ENCODE data around the gene LPAR5.

Gene LPAR5

DNA sequence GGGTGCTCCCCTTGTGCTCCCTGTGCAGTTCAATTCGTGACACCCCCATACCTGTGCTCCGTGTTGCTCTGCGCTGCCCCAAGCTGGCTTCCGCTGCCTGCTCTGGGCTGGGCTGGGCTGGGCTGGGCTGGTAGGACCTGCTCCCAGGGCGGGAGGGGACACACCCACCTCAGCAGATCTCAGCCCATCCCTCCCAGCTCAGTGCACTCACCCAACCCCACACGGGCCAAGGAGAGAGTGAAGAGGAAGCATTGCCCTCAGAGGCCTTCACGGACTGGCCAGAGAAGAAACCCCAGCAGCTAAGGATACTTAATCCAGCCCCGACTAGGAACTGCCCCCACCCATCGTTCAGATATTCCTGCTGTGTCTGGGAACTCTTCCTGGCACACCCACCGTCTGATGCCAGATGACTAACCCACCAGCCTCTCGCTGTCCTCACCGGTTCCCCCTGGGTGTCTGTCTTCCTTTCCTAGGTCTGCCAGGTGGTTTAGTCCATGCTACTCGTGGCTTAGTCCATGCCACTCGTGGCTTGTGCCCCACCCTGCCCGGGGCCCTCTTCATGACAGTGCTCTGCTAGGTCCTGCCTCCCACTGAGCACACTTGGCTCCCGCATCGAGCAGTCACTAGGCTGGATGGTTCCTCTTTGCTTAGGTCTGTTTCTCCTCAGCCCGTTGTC is at the start of gene LPAR5:
Gene LPAR5 (minus strand): TSS at position 104 of the 676 bp plus-strand sequence. CDS start 14,711 bp downstream, outside the sequence.
- DNase-seq (ENCODE audit: low read depth in 2 of 2) = no peak

DNA sequence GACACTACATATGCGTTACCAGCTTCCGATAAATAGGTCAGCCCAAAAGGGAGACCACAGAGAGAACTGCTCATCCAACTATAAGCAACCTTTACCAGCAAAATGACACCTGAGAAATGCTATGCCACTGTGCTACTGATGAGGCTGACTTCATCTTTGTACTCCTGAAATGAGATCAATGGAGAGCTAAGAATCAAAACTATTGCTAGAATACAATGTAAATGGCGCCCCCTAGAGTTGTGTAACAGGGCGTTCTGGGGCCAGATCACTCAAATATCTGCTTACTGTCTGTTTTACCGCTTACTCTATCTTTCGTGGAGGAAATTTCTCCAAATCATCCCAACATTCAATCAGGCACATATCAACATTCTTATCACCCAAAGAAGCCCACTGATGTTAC is 48.9 kb upstream of the LPAR5 start:
- peak in 1 of 2 donors; percentile 30 for DNase-seq (ENCODE audit: low read depth in 2 of 2)

GRCh38 chr12:6676962-6677361 is 41.2 kb upstream of the LPAR5 start:
- no peak for DNase-seq (ENCODE audit: low read depth in 2 of 2)

GRCh38 chr12:6672143-6672542 is 36.4 kb upstream of the LPAR5 start:
- DNase-seq (ENCODE audit: low read depth in 2 of 2) = no peak

DNA sequence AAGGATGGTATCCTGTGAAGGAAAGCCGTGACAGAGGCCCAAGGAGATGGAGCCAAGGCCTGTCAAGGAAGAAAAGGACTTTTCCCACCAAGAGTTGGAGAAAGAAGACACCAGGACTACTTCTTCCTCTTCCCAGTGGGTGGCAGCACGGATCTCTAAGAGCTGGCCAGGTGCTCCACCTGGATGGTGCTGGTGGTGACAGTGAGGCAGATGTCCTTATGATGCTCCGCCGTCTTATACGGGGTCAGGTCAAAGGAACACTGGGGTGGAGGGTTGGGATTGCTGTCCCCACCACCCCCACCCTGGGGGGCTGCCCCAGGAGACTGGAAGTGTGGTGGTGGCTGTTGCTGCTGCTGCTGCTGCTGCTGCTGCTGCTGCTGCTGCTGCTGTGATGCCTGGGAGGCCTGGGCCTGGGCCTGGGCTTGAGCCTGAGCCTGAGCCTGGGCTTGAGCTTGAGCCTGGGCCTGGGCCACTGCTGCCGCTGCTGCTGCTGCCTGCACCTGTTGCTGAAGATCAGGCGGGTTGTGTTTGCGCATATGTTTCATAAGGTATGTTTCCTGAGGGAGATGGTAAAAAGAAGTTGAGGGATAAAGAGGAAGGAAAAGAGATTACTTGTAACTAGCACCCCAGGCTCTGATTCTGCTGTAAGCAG is 31.9 kb upstream of the LPAR5 start:
- no peak for DNase-seq (ENCODE audit: low read depth in 2 of 2)

DNA sequence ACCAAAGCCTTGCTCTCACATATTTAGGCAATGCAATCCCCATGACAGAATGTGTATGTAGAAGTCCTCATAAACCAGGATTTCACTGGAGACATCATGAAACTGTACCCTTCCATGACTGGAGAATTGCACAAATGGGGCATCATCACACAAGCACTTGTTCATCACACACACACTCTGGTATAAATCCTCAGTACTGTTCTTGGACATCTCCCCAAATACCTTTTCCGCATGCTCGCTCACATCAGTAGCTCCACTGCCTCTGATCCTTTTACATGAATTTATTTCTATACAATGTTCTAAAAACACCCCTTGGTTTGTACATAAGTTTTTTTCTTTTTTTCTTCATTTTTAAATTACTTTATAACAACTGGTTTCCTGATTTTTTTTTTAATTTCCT is 30.5 kb upstream of the LPAR5 start:
- DNase-seq (ENCODE audit: low read depth in 2 of 2) = no peak

- no peak for DNase-seq (ENCODE audit: low read depth in 2 of 2)
These were observed 29.1 kb upstream of the LPAR5 start for GRCh38 chr12:6664902-6665301.

GRCh38 chr12:6662906-6663742 is 27.4 kb upstream of the LPAR5 start, which contains the start of gene ING4:
TSS of gene ING4 (minus strand) at chr12:6663119. CDS start at chr12:6663101, 18 bp downstream.
- peak; percentile 87 to 93 for DNase-seq (ENCODE audit: low read depth in 2 of 2)

DNA sequence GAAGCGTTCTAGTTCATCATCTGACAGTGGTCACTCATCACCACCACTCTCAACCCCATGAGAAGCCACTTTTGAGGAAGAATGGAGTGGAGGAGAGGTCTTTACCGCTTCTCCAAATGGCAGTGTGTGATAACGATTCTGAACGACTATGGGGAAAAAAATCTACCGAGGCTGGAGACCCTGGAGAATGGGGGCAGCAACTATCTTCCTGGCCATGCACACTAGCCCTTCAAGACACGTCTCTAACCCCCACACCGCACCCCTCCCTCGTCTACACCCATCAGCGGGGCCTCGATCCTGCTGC is 26.8 kb upstream of the LPAR5 start:
- DNase-seq (ENCODE audit: low read depth in 2 of 2) = no peak

DNA sequence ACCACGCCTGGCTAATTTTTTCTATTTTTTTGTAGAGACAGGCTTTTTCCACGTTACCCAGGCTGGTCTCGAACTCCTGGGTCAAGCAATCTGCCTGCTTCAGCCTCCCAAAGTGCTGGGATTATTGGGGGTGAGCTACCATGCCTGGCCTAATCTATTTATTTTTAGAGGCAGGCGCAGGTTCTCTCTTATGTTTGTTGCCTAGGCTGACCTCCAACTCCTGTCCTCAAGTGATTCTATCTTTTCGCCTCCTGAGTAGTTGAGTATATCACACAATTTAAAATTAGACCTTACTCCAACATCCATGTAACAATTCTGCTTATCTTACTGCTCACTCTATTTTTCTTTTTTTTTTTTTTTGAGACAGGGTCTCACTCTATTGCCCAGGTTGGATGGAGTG is 18.2 kb upstream of the LPAR5 start:
- no peak for DNase-seq (ENCODE audit: low read depth in 2 of 2)

DNA sequence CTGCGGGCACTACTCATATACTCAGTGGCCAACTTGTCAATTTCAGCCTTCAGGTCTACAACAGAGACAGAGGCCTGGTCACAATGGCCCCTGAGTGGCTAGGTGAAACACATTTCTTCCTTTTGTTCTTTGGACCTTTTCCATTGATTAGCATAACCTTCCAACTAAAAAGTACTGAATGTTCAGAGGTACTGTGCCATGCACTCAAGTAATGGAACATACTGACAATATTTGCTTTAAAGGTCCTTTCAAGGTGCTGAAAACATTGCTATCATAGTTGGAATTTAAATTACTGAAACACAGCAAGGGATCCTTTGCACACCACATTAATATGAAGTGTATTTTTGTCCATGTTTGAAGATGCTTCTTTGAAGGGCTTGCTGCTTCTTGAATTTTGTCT is 17.6 kb upstream of the LPAR5 start:
- DNase-seq (ENCODE audit: low read depth in 2 of 2) = no peak

DNA sequence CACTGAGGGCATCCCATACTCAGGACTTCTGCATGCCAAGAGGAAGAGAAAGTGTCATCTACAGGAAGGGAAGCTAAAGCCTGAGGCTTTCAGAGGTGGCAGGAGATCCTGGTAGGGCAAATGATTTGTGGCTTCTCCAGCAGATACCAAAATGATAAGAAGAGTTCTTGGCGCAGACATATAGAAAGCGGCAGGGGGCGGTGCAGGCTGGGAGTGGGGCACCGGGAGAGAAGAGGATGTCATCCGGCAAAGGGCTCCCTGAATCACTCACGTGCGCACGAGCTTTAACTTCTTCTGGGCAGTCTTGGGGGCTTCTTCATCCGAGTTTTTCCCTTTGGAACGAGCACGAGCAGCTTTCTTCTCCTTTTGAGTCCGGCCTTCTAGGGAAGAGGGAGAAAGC is 16.6 kb upstream of the LPAR5 start:
- no peak for DNase-seq (ENCODE audit: low read depth in 2 of 2)

DNA sequence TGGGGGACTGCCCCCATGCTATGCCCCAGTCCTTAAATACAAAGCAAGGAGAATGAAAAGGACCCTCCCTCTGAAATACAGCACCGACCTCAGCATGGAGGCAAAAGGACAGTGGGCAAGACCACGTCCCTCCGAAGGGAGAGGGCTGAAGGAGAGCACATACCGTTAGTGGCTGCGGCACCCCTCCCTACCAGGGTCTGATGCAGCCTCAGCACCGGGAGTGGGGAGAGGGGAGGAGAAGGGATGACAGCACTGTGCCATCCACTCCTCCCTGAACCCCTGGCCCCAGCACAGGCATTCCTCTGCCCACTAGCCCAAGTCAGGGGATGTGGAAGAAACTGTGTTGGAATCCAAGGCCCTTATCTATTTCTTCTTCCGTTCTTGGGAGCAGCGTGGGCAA is 15.1 kb upstream of the LPAR5 start:
- no peak for DNase-seq (ENCODE audit: low read depth in 2 of 2)

DNA sequence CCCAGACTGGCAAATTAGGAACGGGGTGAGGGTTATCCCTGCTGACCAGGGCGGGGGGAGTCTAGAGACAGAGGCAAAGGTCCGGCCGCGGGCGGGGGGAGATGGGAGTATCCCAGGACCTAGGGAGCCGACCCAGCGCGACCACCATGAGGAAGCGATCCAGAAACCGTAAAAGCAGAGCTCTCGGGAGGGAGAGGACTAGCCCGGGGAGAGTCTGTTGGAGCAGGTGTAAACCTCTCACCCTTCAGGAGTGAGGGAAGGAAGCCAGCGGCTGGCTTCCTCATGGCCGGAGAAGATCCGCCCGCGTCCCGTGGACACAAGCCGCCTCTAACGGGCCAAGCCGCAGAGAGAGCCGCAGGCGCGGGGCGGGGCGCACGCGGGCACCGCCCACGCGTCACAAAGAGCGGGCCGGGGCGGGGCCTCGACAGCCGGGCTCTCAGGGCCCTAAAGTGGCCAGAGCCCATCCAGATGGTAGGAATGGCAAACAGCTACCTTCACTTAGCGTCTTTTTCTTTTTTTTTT is 11.4 kb upstream of the LPAR5 start, which contains the start of gene ACRBP:
Gene ACRBP (minus strand): TSS at position 350 of the 522 bp plus-strand sequence. CDS start 66 bp downstream, at position 284.
- DNase-seq (ENCODE audit: low read depth in 2 of 2) = peak in 1 of 2 donors; percentile 20

- no peak for DNase-seq (ENCODE audit: low read depth in 2 of 2)
These were observed 10.7 kb upstream of the LPAR5 start for GRCh38 chr12:6646276-6647082.

GRCh38 chr12:6644903-6645302 is 9.1 kb upstream of the LPAR5 start:
- no peak for DNase-seq (ENCODE audit: low read depth in 2 of 2)

DNA sequence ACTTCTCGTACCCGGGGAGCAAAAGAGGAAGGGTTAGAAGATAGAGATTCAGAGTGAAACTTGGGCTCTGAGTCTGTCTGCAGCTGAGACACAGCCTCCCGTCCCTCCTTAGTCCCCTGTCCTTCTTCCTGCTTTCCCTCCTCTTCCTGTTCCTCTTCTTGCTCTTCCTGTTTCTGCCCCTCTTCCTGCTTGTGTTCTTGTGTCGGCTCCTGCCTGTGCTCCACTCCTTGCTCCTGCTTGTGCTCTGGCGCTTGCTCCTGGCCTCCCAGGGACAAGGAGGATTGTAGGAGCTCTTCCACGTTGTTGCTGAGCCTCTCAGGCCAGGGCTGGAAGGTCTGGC is 8.5 kb upstream of the LPAR5 start:
- no peak for DNase-seq (ENCODE audit: low read depth in 2 of 2)

DNA sequence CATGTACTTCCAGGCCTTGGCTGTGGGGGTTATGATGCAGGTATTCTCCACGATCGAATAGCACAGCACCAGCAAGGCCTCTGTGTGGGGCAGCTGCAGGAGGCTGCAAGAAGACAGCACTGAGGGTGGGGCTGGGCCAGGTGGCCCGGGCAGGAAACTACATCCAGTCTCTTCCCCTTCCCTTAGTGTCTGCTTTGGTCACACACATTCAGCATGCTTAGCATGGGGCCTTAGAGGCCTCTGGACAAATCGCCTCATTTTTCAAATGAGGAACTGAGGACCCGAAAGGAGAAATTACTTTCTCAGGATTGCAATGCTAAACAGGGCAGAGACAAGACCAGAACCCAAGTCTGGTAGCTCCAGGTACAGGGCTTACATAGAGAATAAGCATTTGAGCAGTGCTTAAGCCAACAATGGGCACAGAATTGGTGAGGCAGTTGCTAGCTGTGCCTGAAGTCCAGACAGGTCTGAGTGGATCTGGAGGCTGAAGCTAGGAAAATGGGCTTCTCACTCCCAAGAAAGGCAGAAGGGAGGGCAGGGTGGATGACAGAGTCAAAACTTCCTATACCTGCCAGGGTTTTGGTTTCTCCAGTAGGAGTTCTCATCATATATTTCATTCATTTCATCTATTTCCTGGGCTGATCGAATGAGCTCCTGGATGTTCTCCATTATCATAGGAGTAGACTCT is 8.0 kb upstream of the LPAR5 start:
- DNase-seq (ENCODE audit: low read depth in 2 of 2) = no peak

GRCh38 chr12:6641131-6641530 is 5.4 kb upstream of the LPAR5 start:
- DNase-seq (ENCODE audit: low read depth in 2 of 2) = no peak

- no peak for DNase-seq (ENCODE audit: low read depth in 2 of 2)
These were observed 4.7 kb upstream of the LPAR5 start for GRCh38 chr12:6640497-6640896.

DNA sequence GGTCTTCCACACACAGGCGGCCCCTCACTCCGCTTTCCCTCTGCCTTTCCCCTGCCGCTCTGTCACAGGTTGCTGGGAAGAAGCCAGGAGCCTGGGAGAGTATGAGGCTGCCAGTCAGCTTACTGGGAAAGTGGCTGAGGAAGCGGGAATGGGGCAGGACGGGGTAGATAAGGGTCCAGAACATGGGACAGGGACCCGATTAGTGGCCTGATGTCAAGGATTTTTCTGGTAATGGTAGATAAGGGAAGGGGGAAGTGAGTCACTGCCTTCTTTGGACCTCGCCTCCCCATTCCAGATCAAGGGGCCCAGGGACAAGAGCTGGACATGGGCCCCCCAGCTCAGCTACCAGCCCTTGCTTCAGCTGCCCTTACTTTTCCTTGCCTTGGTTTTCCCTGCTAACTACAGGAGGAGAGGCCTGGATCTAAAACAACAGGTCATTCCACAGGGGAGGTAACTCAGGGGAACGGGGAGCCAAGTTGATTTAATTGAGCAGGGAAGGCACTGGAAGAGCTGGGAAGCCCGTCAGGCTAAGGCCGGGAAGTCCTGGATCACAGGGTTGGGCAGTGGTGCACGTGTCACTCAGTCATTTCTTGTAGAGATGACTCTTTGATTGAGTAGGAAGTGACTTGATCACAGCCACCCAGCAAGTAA is 3.5 kb upstream of the LPAR5 start:
- DNase-seq (ENCODE audit: low read depth in 2 of 2) = no peak

Data from stimulated activated CD8-positive, alpha-beta memory T cell treated with anti-CD3 and anti-CD28 coated beads, Interleukin-2, amount 100 ng/mL, for 48 hours (primary cell).